ENCODE measurements around the gene KLRK1. TPM values are rescaled to one million over a fixed set of nuclear protein-coding genes. Genes with fewer than 3 reads are reported as not detected.
"Not testable (repeated sequence)": the region's sequence is repeated elsewhere in the genome, so short reads cannot be mapped to it uniquely, and the experiment has no call there.

Gene KLRK1
- total and polyA plus RNA-seq, 4 donors, result 0.98 to 4.0 (median 1.4) TPM

- Histone ChIP-seq H3K4me3 (ENCODE audit: low read depth in 1 of 3, low read length in 3 of 3) (no peak overlapping the region), H3K9me3 (ENCODE audit: control insufficient read depth in 4 of 4, low read length in 3 of 4) (no peaks in the 10 kb centered on the region), H3K4me1 (ENCODE audit: control insufficient read depth in 4 of 4, insufficient read depth in 4 of 4, low read length in 3 of 4) (no peaks in the 10 kb centered on the region), H3K27me3 (ENCODE audit: control insufficient read depth in 4 of 4, insufficient read depth in 4 of 4, low read length in 3 of 4) (peaks cover 0 to 6% (median 0%) of the 10 kb centered on the region in 4 donors), H3K27ac (ENCODE audit: low read depth in 1 of 2, low read length in 2 of 2) (no peak overlapping the region), H3K36me3 (ENCODE audit: control insufficient read depth in 4 of 4, insufficient read depth in 3 of 4, low read depth in 1 of 4, low read length in 3 of 4) (no peaks in the 10 kb centered on the region), H3K9ac (ENCODE audit: low read depth in 1 of 2, low read length in 2 of 2) (no peak overlapping the region)
- DNase-seq (ENCODE audit: low spot score), result no peak
- no peak for TF ChIP-seq HNF4G (IDR thresholded peaks at IDR 0.05)
- no peak for TF ChIP-seq SP1 (IDR thresholded peaks at IDR 0.05)
- TF ChIP-seq FOXA1 (IDR thresholded peaks at IDR 0.05), result no peak
- no peak for TF ChIP-seq RXRA (IDR thresholded peaks at IDR 0.05)
- TF ChIP-seq TAF1 (conservative IDR thresholded peaks at IDR 0.05), result no peak
- no peak for TF ChIP-seq YY1 (IDR thresholded peaks at IDR 0.05)
- TF ChIP-seq RAD21 (IDR thresholded peaks at IDR 0.05), result no peak
- TF ChIP-seq NR2F2 (IDR thresholded peaks at IDR 0.05), result no peak
- no peak for TF ChIP-seq EGR1 (IDR thresholded peaks at IDR 0.05; ENCODE audit: low read depth in 2 of 2)
- no peak for TF ChIP-seq GABPA (IDR thresholded peaks at IDR 0.05 in 1 of 2, conservative IDR thresholded peaks at IDR 0.05 in 1 of 2)
- no peak for TF ChIP-seq MAX (IDR thresholded peaks at IDR 0.05)
- WGBS, result 85% methylated on average over 2 of the region's 2 CpGs
Observed at GRCh38 chr12:10398168-10398567, 8.3 kb upstream of the KLRK1 start.

- peaks cover 0 to 6% (median 0%) of the 10 kb centered on the region in 4 donors for H3K27me3 ChIP-seq (ENCODE audit: control insufficient read depth in 4 of 4, insufficient read depth in 4 of 4, low read length in 3 of 4)
- no peaks in the 10 kb centered on the region for H3K4me1 ChIP-seq (ENCODE audit: control insufficient read depth in 4 of 4, insufficient read depth in 4 of 4, low read length in 3 of 4)
- no peak for DNase-seq (ENCODE audit: low spot score)
- H3K4me3 ChIP-seq (ENCODE audit: low read depth in 1 of 3, low read length in 3 of 3), result no peak overlapping the region
- whole genome bisulfite sequencing, result 65% methylated on average over 2 of the region's 2 CpGs
- no peaks in the 10 kb centered on the region for H3K36me3 ChIP-seq (ENCODE audit: control insufficient read depth in 4 of 4, insufficient read depth in 3 of 4, low read depth in 1 of 4, low read length in 3 of 4)
- no peaks in the 10 kb centered on the region for H3K9me3 ChIP-seq (ENCODE audit: control insufficient read depth in 4 of 4, low read length in 3 of 4)
- no peak for TF ChIP-seq CTCF (IDR thresholded peaks at IDR 0.05; ENCODE audit: low read depth, low read length, missing input control)
- TF ChIP-seq EGR1 (IDR thresholded peaks at IDR 0.05; ENCODE audit: low read depth in 2 of 2), result no peak
- TF ChIP-seq GABPA (IDR thresholded peaks at IDR 0.05 in 1 of 2, conservative IDR thresholded peaks at IDR 0.05 in 1 of 2), result no peak
- TF ChIP-seq ATF3 (IDR thresholded peaks at IDR 0.05), result no peak
- no peak for TF ChIP-seq HNF4A (conservative IDR thresholded peaks at IDR 0.05)
- TF ChIP-seq ZBTB33 (IDR thresholded peaks at IDR 0.05), result no peak
- no peak for TF ChIP-seq MAX (IDR thresholded peaks at IDR 0.05)
- TF ChIP-seq SP1 (IDR thresholded peaks at IDR 0.05), result no peak
- TF ChIP-seq REST (IDR thresholded peaks at IDR 0.05), result no peak
- TF ChIP-seq YY1 (IDR thresholded peaks at IDR 0.05), result no peak
- no peak for TF ChIP-seq FOXA2 (IDR thresholded peaks at IDR 0.05)
- no peak for TF ChIP-seq HNF4G (IDR thresholded peaks at IDR 0.05)
- no peak for TF ChIP-seq RAD21 (IDR thresholded peaks at IDR 0.05)
- TF ChIP-seq JUND (IDR thresholded peaks at IDR 0.05), result no peak
- TF ChIP-seq TAF1 (conservative IDR thresholded peaks at IDR 0.05), result no peak
- no peak for TF ChIP-seq RXRA (IDR thresholded peaks at IDR 0.05)
- TF ChIP-seq FOXA1 (IDR thresholded peaks at IDR 0.05), result no peak
- no peak for TF ChIP-seq NR2F2 (IDR thresholded peaks at IDR 0.05)
- no peak overlapping the region for H3K9ac ChIP-seq (ENCODE audit: low read depth in 1 of 2, low read length in 2 of 2)
- no peak overlapping the region for H3K27ac ChIP-seq (ENCODE audit: low read depth in 1 of 2, low read length in 2 of 2)
Observed at GRCh38 chr12:10397296-10397695, 7.5 kb upstream of the KLRK1 start.

- H3K4me3 ChIP-seq (ENCODE audit: low read depth in 1 of 3, low read length in 3 of 3); H3K27ac ChIP-seq (ENCODE audit: low read depth in 1 of 2, low read length in 2 of 2); H3K4me1 ChIP-seq (ENCODE audit: control insufficient read depth in 4 of 4, insufficient read depth in 4 of 4, low read length in 3 of 4); H3K27me3 ChIP-seq (ENCODE audit: control insufficient read depth in 4 of 4, insufficient read depth in 4 of 4, low read length in 3 of 4); H3K9ac ChIP-seq (ENCODE audit: low read depth in 1 of 2, low read length in 2 of 2); H3K9me3 ChIP-seq (ENCODE audit: control insufficient read depth in 4 of 4, low read length in 3 of 4); H3K36me3 ChIP-seq (ENCODE audit: control insufficient read depth in 4 of 4, insufficient read depth in 3 of 4, low read depth in 1 of 4, low read length in 3 of 4); DNase-seq (ENCODE audit: low spot score): not testable (repeated sequence)
- whole genome bisulfite sequencing, result 85% methylated on average over 15 of the region's 15 CpGs
Observed at GRCh38 chr12:10396176-10396575, 6.3 kb upstream of the KLRK1 start.
